NCI-H82 (cell line): ENCODE measurements around the gene DOC2A.
"Not testable (repeated sequence)": the region's sequence is repeated elsewhere in the genome, so short reads cannot be mapped to it uniquely, and the experiment has no call there.

ENCODE experiments used
- DNase-seq: peaks from one replicate; lab custom pipeline; 2025; lab: John Stamatoyannopoulos, UW

DOC2A gene

GRCh38 chr16:30010844-30011713, at the start of gene DOC2A:
DOC2A (minus strand) TSS chr16:30011027; CDS start chr16:30010222, 805 bp downstream.
- peak; percentile 77 for DNase-seq

DNA sequence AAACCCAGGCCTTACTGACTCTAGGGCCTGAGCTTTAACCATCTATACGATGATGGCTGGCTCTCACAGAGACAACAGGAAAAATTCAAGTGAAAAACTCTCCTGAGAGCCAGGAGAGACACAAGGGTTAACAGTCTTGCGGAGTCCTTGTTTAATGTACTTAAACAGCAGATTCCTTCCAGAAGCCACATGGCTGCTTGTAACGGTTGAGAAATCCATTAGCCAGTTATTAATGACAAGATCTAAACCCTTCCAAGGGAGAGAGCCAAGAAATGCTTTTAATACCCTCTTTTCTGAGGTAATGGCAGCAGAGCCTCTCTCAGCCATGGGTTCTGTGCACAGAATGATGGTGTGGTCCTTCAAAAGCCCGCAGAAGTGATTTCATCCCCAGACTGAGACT, 49.5 kb upstream of the DOC2A start:
- peak; percentile 71 for DNase-seq

DNA sequence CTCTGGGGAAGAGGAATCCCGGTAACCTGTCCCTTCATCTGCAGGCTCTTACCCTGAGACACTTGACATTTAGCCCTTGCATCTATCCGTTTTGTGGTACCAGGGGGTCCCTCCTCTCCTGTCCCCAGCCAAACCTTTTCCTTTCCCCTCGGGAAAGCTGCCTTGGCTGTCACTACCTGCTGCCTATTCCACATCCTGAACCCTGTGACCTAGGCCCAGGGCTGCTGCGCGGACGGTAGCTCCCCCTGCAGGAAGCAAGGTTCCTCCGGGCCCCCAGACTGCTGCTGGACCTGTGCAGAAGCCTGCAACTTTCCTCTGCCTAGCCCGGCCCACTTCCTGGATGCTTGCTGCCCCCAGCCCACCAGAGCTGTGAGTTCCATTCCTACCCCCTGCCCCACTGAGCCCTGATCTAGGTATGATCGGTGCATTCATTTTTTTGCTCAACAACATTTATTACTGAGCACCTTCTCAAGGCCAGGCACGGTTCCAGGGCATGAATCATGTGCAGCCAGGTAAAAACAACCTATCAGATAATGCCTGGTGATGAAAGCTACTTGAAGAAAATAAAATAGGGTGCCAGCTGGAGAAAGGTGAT, 44.2 kb upstream of the DOC2A start:
- DNase-seq = peak; percentile 65

GRCh38 chr16:30054451-30054850, 43.6 kb upstream of the DOC2A start:
- peak; percentile 35 for DNase-seq

- DNase-seq = no peak
Measured at GRCh38 chr16:30053376-30054015, 42.7 kb upstream of the DOC2A start.

DNA sequence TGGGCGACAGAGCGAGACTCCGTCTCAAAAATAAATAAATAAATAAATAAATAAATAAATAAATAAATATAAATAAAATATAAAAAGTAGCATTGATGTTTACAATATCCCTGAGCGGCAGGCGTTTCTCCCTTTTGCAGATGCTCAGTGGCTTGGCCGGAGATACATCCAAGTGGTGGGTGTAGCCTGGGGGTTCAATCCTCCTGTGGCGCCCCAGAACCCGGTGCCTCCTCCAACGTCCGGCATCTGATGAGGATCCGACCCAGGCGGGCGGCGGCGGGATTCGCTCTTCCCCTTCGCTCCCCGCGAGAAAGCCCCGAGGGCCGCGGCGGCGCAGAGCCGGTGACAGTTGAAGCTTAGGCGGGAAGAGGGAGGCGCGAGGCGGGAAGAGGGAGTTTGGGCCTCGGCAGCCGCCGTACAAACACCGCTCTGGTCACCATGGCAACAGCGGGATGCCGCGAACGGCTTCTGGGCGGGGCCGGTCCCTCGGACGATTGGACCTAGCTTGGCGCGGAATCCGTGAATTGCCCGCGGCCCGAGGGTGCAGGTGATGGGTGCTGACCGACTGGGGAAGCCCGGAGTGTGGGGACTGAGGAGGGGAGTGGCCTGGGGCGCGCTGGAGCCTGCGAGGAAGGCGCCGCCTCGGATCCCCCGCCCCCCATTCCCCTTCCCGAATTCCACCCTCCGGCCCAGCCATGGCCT, 42.0 kb upstream of the DOC2A start:
- peak; percentile 92 for DNase-seq

DNA sequence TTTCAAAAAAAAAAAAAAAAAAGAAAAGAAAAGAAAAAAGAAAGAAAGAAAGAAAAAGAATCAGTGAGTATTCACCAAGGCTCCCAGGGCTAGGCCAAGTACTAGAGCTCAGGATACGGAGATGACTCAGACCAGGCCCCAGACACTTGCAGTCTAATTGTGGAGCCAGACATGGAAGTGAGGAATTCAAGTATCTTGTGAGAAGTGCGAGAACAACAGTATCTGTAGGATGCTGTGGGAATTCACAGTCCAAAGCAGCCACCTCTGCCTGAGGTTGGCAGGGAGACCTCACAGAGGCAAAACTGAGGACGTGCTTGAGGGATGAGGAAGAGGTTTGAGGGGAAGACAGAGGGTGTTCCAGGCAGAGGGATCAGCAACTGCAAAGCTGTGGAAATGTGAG, 40.7 kb upstream of the DOC2A start:
- DNase-seq = no peak

DNA sequence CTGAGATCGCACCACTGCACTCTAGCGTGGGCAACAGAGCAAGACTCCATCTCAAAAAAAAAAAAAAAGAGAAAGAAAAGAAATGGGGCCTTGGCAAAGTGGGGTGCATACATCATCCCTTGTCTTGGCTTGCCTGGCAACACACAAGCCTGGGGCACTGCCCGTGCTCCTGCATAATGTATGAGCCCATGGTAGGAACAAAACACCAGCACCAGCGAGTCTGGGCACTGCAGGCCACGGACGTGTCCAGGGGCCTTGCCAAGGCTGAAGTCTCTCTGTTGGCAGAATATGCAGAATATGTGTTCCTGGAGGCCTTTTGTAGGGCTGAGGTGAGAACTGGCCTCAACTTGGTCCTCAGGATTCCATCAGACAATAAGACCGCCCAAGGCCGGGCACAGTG, 39.0 kb upstream of the DOC2A start:
- no peak for DNase-seq

GRCh38 chr16:30046588-30046987, 35.8 kb upstream of the DOC2A start:
- no peak for DNase-seq

GRCh38 chr16:30046178-30046577, 35.4 kb upstream of the DOC2A start:
- DNase-seq = no peak

DNA sequence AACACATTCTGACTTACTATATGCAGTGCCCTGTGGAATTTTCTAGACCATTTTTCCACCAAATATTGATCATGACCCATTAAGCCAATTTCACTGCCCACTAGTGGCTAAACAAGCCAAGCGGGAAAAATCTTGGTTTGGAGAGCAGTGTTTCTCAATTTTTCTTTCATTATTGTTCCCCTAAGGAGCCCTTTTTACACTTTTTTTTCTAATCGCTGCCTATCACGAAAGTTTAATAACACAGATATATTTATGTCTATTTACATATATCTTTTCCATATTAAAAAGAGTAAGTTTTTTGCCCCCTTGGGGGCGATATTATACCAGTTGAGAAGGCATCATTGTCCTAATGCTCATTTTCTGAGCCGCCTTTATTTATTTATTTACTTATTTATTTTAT, 31.0 kb upstream of the DOC2A start:
- DNase-seq = peak; percentile 16

GRCh38 chr16:30040690-30041089, 29.9 kb upstream of the DOC2A start:
- not testable (repeated sequence) for DNase-seq

- no peak for DNase-seq
Measured at GRCh38 chr16:30040221-30040620, 29.4 kb upstream of the DOC2A start.

GRCh38 chr16:30033270-30033669, 22.4 kb upstream of the DOC2A start:
- DNase-seq = no peak

GRCh38 chr16:30032083-30032819, 21.4 kb upstream of the DOC2A start:
- DNase-seq = peak; percentile 89

GRCh38 chr16:30031477-30031918, 20.7 kb upstream of the DOC2A start:
- DNase-seq = no peak

DNA sequence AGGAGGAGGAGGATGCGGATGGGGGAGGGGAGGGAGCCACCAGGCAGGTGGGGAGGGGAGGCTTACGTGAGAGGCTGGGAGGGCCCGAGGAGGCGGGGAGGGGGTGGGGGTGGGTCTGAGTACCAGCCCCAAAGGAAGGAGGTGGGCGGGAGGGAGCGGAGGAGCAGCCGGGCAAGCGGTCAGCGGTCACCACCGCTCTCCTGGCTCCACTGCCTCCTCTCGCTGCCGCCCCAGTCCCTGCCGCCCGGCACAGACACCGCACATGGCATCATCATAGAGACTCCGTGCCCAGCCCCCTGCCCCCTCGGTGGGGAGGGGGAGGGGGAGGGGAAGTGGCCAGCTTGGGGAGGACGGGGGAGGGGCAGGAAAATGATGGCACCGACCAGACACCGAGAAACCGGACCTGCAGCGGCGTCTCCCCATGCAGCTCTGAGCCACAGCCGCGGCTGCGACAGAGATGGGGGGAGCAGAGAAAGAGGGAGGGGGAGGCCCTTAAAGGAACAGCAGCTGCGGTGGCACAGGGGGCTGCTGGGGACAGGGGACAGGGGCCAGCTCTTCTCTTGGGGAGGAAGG, 20.1 kb upstream of the DOC2A start, which contains the start of gene TLCD3B:
Gene TLCD3B (minus strand): TSS at position 431 of the 573 bp plus-strand sequence. CDS start 744 bp downstream, outside the sequence.
- DNase-seq = peak; percentile 84

GRCh38 chr16:30030011-30030685, 19.3 kb upstream of the DOC2A start:
- peak; percentile 78 for DNase-seq

- DNase-seq = no peak
Measured at GRCh38 chr16:30028438-30029076, 17.7 kb upstream of the DOC2A start.
